AG04449 (cell line): ENCODE results near the gene ITGA2B.
"Not testable (repeated sequence)": the region's sequence is repeated elsewhere in the genome, so short reads cannot be mapped to it uniquely, and the experiment has no call there.

Experiments
- CTCF ChIA-PET: fragments of 350-600 bp; formaldehyde crosslinking; extraction: SDS; loops from one replicate; lab custom pipeline; 2021; ENCODE audit warnings: antibody characterized with exemption; lab: Yijun Ruan, JAX
- POLR2A ChIA-PET: fragments of 400-600, 350-600 bp; formaldehyde crosslinking; extraction: SDS; loops from one replicate; lab custom pipeline; 2020; ENCODE audit warnings: antibody characterized with exemption, inconsistent platforms; lab: Yijun Ruan, JAX
- DNase-seq: peaks from one replicate; pipeline ENCODE4 v3.0.0-alpha.2; 2010; ENCODE audit warnings: low read depth, low spot score
- H3K4me3 ChIP-seq: 2 replicates; pipeline ENCODE4 v1.5.1; 2011; ENCODE audit warnings: low read depth, mild to moderate bottlenecking, control low read depth, low read length
- CTCF ChIP-seq: IDR thresholded peaks from one replicate; pipeline ENCODE4 v1.5.1; 2011; ENCODE audit warnings: mild to moderate bottlenecking, moderate library complexity, low read length, control low read depth, inconsistent platforms; ENCODE audit not compliant: insufficient read depth; ENCODE audit errors: missing control alignments

Gene ITGA2B

GRCh38 chr17:44348988-44349364, 40.5 kb downstream of the ITGA2B start:
- no peak overlapping the region for H3K4me3 ChIP-seq
- CTCF ChIA-PET, result interaction anchor here (0.7 to 9.5 kb wide), 5 partner anchors 14 to 139 kb away, joined by 3 to 165 read pairs (median 10); partner anchors contain the start of gene FAM171A2
- POLR2A ChIA-PET, result no interaction called here
- DNase-seq, result no peak
- TF ChIP-seq CTCF, result no peak

- DNase-seq, result no peak
- no peak overlapping the region for H3K4me3 ChIP-seq
- POLR2A ChIA-PET, result no interaction called here
- no peak for TF ChIP-seq CTCF
- CTCF ChIA-PET, result interaction anchor here (0.7 to 9.5 kb wide), 4 partner anchors 14 to 138 kb away, joined by 3 to 165 read pairs (median 12); partner anchors contain the start of gene FAM171A2
These were observed 41.0 kb downstream of the ITGA2B start for GRCh38 chr17:44348234-44348987.

GRCh38 chr17:44347206-44348055, 42.0 kb downstream of the ITGA2B start:
- H3K4me3 ChIP-seq, DNase-seq, POLR2A ChIA-PET: not testable (repeated sequence)
- CTCF ChIA-PET, result interaction anchor here (1.1 to 9.5 kb wide), 5 partner anchors 15 to 176 kb away, joined by 6 to 165 read pairs (median 10); partner anchors contain the start of gene FAM171A2

DNA sequence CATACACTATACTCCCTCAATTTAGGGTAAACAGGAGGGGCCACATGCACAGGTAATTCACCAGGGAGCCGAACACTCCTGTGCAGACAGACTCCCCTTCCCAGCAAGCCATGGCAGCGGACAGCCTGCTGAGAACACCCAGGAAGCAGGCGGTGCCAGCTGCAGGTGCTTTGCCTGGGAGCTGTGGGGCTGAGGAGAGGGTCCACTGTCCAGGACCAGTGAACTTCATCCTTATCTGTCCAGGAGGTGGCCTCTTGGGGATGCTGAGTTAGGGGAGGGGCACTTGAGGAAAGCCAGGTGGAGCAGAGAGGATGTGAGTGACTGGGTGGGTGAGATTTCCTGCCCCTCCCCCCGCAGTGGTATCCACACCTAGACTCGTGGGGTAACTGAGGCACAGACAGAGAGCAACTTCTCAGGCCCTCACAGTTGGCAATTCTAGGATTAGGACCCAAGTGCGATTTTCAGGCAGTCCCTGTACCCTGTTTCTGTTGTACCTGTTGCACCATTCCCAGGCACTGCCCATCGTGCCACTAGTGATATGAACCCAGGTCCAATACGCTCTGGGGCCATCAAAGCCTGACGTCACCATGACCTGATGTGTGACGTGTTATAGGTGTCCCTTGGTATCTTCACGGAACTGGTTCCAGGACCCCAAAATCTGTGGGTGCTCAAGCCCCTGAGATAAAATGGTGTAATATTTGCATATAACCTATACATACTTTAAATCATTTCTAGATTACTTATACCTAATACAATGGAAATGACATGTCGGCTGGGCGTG, 43.2 kb downstream of the ITGA2B start:
- ChIA-PET CTCF (interaction anchor here (0.6 to 3.5 kb wide), 19 partner anchors 9 to 200 kb away, joined by 3 to 37 read pairs (median 5); partner anchors contain the start of genes FAM171A2 and UBTF), POLR2A (interaction anchor here (1.1 to 1.9 kb wide), 3 partner anchors 14 to 126 kb away, joined by 3 to 5 read pairs (median 4); no protein-coding TSS in a partner anchor)
- DNase-seq, result no peak
- TF ChIP-seq CTCF, result no peak
- peak overlapping the region; percentile 95 for H3K4me3 ChIP-seq

DNA sequence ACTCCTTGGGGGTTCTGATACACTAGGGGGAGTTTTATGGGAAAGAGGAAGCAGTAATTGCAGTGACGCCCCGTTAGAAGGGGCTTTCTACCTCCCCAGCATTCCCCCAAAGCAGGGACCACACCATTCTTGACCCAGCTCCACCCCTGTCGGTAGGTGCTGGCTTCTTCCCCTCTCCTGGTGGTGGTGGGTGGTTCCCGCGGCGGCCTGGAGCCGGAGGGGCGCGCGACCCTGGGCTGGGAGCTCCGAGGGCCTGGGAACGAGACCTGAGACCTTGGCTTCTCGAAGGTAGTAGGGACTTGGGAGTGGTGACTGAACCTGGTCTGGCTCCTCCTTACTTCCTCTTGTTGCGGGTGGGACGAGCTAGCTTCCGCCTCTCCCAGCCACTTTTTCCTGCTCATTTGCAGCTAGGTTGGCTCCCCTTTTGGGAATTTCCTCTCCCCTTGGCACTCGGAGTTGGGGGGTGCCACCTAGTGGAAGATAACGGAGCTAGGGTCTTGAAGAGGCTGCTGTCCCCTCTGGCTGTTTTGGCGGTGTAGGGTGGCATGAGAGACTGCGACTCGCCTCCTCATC, 43.9 kb downstream of the ITGA2B start:
- DNase-seq, result no peak
- CTCF ChIA-PET, result interaction anchor here (0.6 to 3.5 kb wide), 23 partner anchors 9 to 201 kb away, joined by 3 to 37 read pairs (median 4); partner anchors contain the start of genes FAM171A2 and UBTF
- peak; percentile 52 for TF ChIP-seq CTCF
- H3K4me3 ChIP-seq, result peak overlapping the region; percentile 95
- POLR2A ChIA-PET, result interaction anchor here (0.9 to 1.9 kb wide), 6 partner anchors 12 to 135 kb away, joined by 3 to 5 read pairs (median 3); no protein-coding TSS in a partner anchor
